Parathyroid adenoma (tissue), 2 donors: ENCODE data around the gene FSTL4.

Source experiments
- H2AFZ ChIP-seq: fragments of 300-600 bp; sonication (generic); one replicate; pipeline ENCODE4 v1.7.0; 2017; ENCODE audit warnings: antibody characterized with exemption, mild to moderate bottlenecking
- H3K27ac ChIP-seq: fragments of 300-600 bp; sonication (generic); one replicate; pipeline ENCODE4 v1.7.0; 2017
- H3K27me3 ChIP-seq: fragments of 300-600 bp; sonication (generic); one replicate; pipeline ENCODE4 v1.7.0; 2017; ENCODE audit warnings: low read length; ENCODE audit not compliant: control insufficient read depth, insufficient read depth
- H3K36me3 ChIP-seq: fragments of 300-600 bp; sonication (generic); one replicate; pipeline ENCODE4 v1.7.0; 2017; ENCODE audit warnings: low read length; ENCODE audit not compliant: control insufficient read depth, insufficient read depth
- H3K4me1 ChIP-seq: fragments of 300-600 bp; sonication (generic); one replicate; pipeline ENCODE4 v1.7.0; 2017; ENCODE audit warnings: control low read depth
- H3K4me2 ChIP-seq: fragments of 300-600 bp; sonication (generic); one replicate; pipeline ENCODE4 v1.7.0; 2017; ENCODE audit warnings: low read length
- H3K4me3 ChIP-seq: fragments of 300-600 bp; sonication (generic); one replicate; pipeline ENCODE4 v1.7.0; 2017; ENCODE audit warnings: low read depth, low read length
- H3K79me2 ChIP-seq: fragments of 300-600 bp; sonication (generic); one replicate; pipeline ENCODE4 v1.7.0; 2017; ENCODE audit warnings: control low read depth
- H3K9ac ChIP-seq: fragments of 300-600 bp; sonication (generic); one replicate; pipeline ENCODE4 v1.7.0; 2017; ENCODE audit warnings: mild to moderate bottlenecking
- H3K9me3 ChIP-seq: fragments of 300-600 bp; sonication (generic); one replicate; pipeline ENCODE4 v1.7.0; 2017; ENCODE audit warnings: low read length; ENCODE audit not compliant: control insufficient read depth
- TF ChIP-seq, protein P1 (sequence below): fragments of 300-600 bp; sonication (generic); IDR thresholded peaks from one replicate; pipeline ENCODE4 v1.7.0; 2017; ENCODE audit warnings: antibody characterized with exemption, mild to moderate bottlenecking
- donor health status: primary hyperparathyroidism.

Gene FSTL4

DNA sequence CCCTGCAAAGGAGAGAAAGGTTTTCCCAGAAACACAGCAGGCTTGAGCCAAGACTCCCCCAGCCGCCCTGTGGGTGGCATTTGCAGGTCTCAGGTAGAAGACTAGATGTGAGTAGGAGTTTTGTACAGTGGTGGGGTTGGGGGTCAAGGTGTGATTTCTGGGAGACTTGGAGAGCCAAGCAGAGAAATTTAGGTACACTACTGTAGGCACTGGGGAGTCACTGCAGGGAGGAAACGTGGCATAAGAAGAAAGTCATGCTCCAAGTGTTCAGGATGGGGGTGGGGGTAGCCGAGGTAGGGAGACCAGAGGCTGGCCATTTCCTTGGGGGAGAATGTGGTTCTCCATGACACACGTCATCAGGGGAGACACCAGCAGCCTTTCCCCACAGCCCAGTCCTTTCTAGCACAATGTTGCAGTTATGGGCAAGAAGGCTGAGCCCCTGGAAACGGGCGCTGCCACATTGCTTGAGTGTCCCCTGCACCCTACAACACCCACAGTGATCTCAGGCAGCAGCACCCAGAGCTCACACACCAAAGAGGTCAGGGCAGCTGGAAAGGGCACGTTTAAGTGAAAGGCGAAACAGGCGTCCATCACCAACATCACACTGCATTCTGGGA is 210.5 kb downstream of the FSTL4 start:
- Histone ChIP-seq H3K36me3 (no peaks in the 10 kb centered on the region), H3K79me2 (peaks cover 3% of the 10 kb centered on the region), H3K4me3 (no peak overlapping the region), H3K9ac (no peak overlapping the region), H2AFZ (no peak overlapping the region), H3K27me3 (no peaks in the 10 kb centered on the region), H3K9me3 (no peaks in the 10 kb centered on the region), H3K4me2 (no peak overlapping the region), H3K4me1 (no peaks in the 10 kb centered on the region), H3K27ac (no peak overlapping the region)
- TF ChIP-seq, protein P1, sequence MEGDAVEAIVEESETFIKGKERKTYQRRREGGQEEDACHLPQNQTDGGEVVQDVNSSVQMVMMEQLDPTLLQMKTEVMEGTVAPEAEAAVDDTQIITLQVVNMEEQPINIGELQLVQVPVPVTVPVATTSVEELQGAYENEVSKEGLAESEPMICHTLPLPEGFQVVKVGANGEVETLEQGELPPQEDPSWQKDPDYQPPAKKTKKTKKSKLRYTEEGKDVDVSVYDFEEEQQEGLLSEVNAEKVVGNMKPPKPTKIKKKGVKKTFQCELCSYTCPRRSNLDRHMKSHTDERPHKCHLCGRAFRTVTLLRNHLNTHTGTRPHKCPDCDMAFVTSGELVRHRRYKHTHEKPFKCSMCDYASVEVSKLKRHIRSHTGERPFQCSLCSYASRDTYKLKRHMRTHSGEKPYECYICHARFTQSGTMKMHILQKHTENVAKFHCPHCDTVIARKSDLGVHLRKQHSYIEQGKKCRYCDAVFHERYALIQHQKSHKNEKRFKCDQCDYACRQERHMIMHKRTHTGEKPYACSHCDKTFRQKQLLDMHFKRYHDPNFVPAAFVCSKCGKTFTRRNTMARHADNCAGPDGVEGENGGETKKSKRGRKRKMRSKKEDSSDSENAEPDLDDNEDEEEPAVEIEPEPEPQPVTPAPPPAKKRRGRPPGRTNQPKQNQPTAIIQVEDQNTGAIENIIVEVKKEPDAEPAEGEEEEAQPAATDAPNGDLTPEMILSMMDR, result no peak

- no peaks in the 10 kb centered on the region for H3K27me3 ChIP-seq
- peaks cover 2% of the 10 kb centered on the region for H3K79me2 ChIP-seq
- H3K4me2 ChIP-seq, result no peak overlapping the region
- H3K9me3 ChIP-seq, result no peaks in the 10 kb centered on the region
- no peak overlapping the region for H3K27ac ChIP-seq
- TF ChIP-seq, protein P1, result no peak
- no peak overlapping the region for H3K9ac ChIP-seq
- no peak overlapping the region for H2AFZ ChIP-seq
- no peaks in the 10 kb centered on the region for H3K4me1 ChIP-seq
- no peaks in the 10 kb centered on the region for H3K36me3 ChIP-seq
- H3K4me3 ChIP-seq, result no peak overlapping the region
Measured at GRCh38 chr5:133400831-133401351, 211.4 kb downstream of the FSTL4 start.

- no peak overlapping the region for H3K9ac ChIP-seq
- no peaks in the 10 kb centered on the region for H3K79me2 ChIP-seq
- no peak overlapping the region for H3K4me3 ChIP-seq
- H3K36me3 ChIP-seq, result no peaks in the 10 kb centered on the region
- no peaks in the 10 kb centered on the region for H3K4me1 ChIP-seq
- H3K9me3 ChIP-seq, result no peaks in the 10 kb centered on the region
- no peaks in the 10 kb centered on the region for H3K27me3 ChIP-seq
- H3K27ac ChIP-seq, result no peak overlapping the region
- TF ChIP-seq, protein P1, result no peak
- H2AFZ ChIP-seq, result no peak overlapping the region
- H3K4me2 ChIP-seq, result no peak overlapping the region
Measured at GRCh38 chr5:133400120-133400519, 212.2 kb downstream of the FSTL4 start.

DNA sequence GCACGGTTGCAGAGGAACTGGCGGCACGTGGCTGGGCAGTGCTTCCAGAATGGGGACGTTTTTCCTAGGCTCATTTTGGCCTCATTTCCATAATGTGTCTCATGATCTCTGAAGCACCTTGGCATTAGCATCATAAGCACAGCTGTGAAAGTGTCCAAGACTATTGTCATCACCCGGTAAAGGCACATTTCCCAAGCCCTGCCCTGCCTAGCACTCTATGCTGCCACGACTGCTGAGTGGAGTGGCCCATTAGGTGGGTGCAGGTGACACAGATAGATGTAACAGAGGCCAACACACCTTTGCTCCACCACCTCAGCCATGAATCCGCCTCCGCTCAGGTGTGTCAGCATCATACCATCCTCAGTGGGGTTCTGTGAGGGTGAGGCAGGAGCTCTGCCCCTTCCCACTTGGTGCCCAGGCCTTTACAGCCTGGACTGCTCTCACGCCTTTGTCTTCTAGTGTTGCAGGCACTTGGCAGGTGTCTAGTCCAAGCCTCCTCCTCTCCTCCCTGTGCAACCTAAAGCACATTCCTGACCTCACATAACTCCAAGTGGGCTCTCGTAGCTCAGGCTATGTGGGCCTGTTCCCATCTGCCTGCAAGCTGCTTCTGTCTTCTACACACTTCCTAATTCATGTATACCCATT is 213.0 kb downstream of the FSTL4 start:
- no peak overlapping the region for H3K4me3 ChIP-seq
- TF ChIP-seq, protein P1, result no peak
- no peaks in the 10 kb centered on the region for H3K36me3 ChIP-seq
- H3K9me3 ChIP-seq, result no peaks in the 10 kb centered on the region
- H2AFZ ChIP-seq, result no peak overlapping the region
- no peak overlapping the region for H3K9ac ChIP-seq
- no peak overlapping the region for H3K4me2 ChIP-seq
- no peaks in the 10 kb centered on the region for H3K27me3 ChIP-seq
- H3K4me1 ChIP-seq, result no peaks in the 10 kb centered on the region
- no peaks in the 10 kb centered on the region for H3K79me2 ChIP-seq
- no peak overlapping the region for H3K27ac ChIP-seq
